IMR-90 (cell line): ENCODE measurements around the gene NAXE. TPM values are rescaled to one million over a fixed set of nuclear protein-coding genes. Genes with fewer than 3 reads are reported as not detected.

Experiments used
- ATAC-seq: fragments of 200-7000 bp; cut with Tn5 transposase; 2 replicates; pipeline ENCODE4 v1.9.1; 2020; ENCODE audit warnings: low read depth, mild to moderate bottlenecking, moderate library complexity
- BruUV-seq: library from RNA; stranded (reverse); fragments of 400-500 nt; replicated peaks from 2 replicates; lab custom pipeline; 2021; lab: Mats Ljungman, UMichigan
- CTCF ChIA-PET: fragments of 300-600 bp; formaldehyde crosslinking; extraction: SDS; loops from one replicate; lab custom pipeline; 2021; ENCODE audit warnings: antibody characterized with exemption; lab: Yijun Ruan, JAX
- POLR2A ChIA-PET: fragments of 300-600 bp; sonication (Branson Sonifier 250); formaldehyde crosslinking; loops from one replicate; lab custom pipeline; 2022; ENCODE audit warnings: antibody characterized with exemption; ENCODE audit not compliant: unreplicated experiment; lab: Charles Lee
- DNase-seq: peaks from one replicate; pipeline ENCODE4 v3.0.0; 2013
- H2AFZ ChIP-seq: replicated peaks from 2 replicates; pipeline ENCODE3; 2013; ENCODE audit warnings: low read length, mild to moderate bottlenecking; ENCODE audit not compliant: poor library complexity
- H2AK5ac ChIP-seq: 2 replicates; pipeline ENCODE4 v1.6.1; 2013; ENCODE audit warnings: low read depth, low read length, inconsistent platforms
- H2AK9ac ChIP-seq: replicated peaks from 2 replicates; pipeline ENCODE3; 2013; ENCODE audit warnings: mild to moderate bottlenecking, low read depth, low read length, moderate library complexity; ENCODE audit not compliant: poor library complexity
- H2BK120ac ChIP-seq: 2 replicates; pipeline ENCODE4 v1.6.1; 2013; ENCODE audit warnings: low read depth, low read length, inconsistent platforms
- H2BK15ac ChIP-seq: 3 replicates; pipeline ENCODE4 v1.6.1; 2013; ENCODE audit warnings: low read depth, low read length, inconsistent platforms
- H2BK20ac ChIP-seq: 2 replicates; pipeline ENCODE4 v1.6.1; 2013; ENCODE audit warnings: low read depth, mild to moderate bottlenecking, inconsistent platforms, low read length, moderate library complexity
- H2BK5ac ChIP-seq: 2 replicates; pipeline ENCODE4 v1.6.1; 2013; ENCODE audit warnings: mild to moderate bottlenecking, low read depth, low read length, inconsistent platforms; ENCODE audit not compliant: poor library complexity, severe bottlenecking
- H3K14ac ChIP-seq: replicated peaks from 2 replicates; pipeline ENCODE4 v1.6.1; 2013; ENCODE audit warnings: low read depth, low read length, inconsistent platforms
- H3K18ac ChIP-seq: 2 replicates; pipeline ENCODE4 v1.6.1; 2013; ENCODE audit warnings: low read depth, low read length, control low read depth
- H3K23ac ChIP-seq: 2 replicates; pipeline ENCODE4 v1.6.1; 2013; ENCODE audit warnings: low read depth, low read length, inconsistent platforms
- H3K27ac ChIP-seq: 2 replicates; pipeline ENCODE4 v1.5.1; 2013; ENCODE audit warnings: mild to moderate bottlenecking, control low read depth, low read length; ENCODE audit not compliant: insufficient read depth
- H3K27me3 ChIP-seq: 2 replicates; pipeline ENCODE4 v1.6.1; 2013; ENCODE audit warnings: low read length; ENCODE audit not compliant: control insufficient read depth, insufficient read depth
- H3K36me3 ChIP-seq: 2 replicates; pipeline ENCODE4 v1.6.1; 2013; ENCODE audit warnings: low read length, mixed read lengths; ENCODE audit not compliant: control insufficient read depth, insufficient read depth
- H3K4ac ChIP-seq: 2 replicates; pipeline ENCODE4 v1.6.1; 2013; ENCODE audit warnings: low read depth, low read length, inconsistent platforms
- H3K4me1 ChIP-seq: 2 replicates; pipeline ENCODE4 v1.6.1; 2013; ENCODE audit warnings: low read length, mixed read lengths; ENCODE audit not compliant: control insufficient read depth, insufficient read depth
- H3K4me2 ChIP-seq: 2 replicates; pipeline ENCODE4 v1.6.1; 2013; ENCODE audit warnings: low read depth, mild to moderate bottlenecking, control low read depth, low read length, moderate library complexity
- H3K4me3 ChIP-seq: 2 replicates; pipeline ENCODE4 v1.5.1; 2013; ENCODE audit warnings: low read depth, mild to moderate bottlenecking, control low read depth, low read length, moderate library complexity; ENCODE audit not compliant: insufficient read depth
- H3K56ac ChIP-seq: 2 replicates; pipeline ENCODE4 v1.6.1; 2013; ENCODE audit warnings: low read length, inconsistent platforms; ENCODE audit not compliant: insufficient read depth; ENCODE audit errors: extremely low read depth
- H3K79me1 ChIP-seq, 2 experiments: 2 replicates each; pipeline ENCODE4 v1.6.1; 2013; ENCODE audit warnings: low read length in 2 of 2, inconsistent platforms in 1 of 2, low read depth in 1 of 2
- H3K9ac ChIP-seq: 2 replicates; pipeline ENCODE4 v1.6.1; 2013; ENCODE audit warnings: low read depth, low read length, control low read depth
- H3K9me1 ChIP-seq: 2 replicates; pipeline ENCODE4 v1.6.1; 2013; ENCODE audit warnings: low read length, inconsistent platforms; ENCODE audit not compliant: insufficient read depth
- H3K9me3 ChIP-seq: 2 replicates; pipeline ENCODE4 v1.6.1; 2013; ENCODE audit warnings: low read length; ENCODE audit not compliant: control insufficient read depth, insufficient read depth
- H4K20me1 ChIP-seq: 2 replicates; pipeline ENCODE4 v1.6.1; 2013; ENCODE audit warnings: low read length, inconsistent platforms; ENCODE audit not compliant: insufficient read depth
- H4K5ac ChIP-seq: 2 replicates; pipeline ENCODE4 v1.6.1; 2013; ENCODE audit warnings: mild to moderate bottlenecking, low read depth, low read length, control low read depth
- H4K8ac ChIP-seq, 2 experiments: 2 replicates each; pipeline ENCODE4 v1.6.1; 2013; ENCODE audit warnings: low read depth in 2 of 2, low read length in 2 of 2, control low read depth in 1 of 2, inconsistent platforms in 1 of 2
- H4K91ac ChIP-seq: 2 replicates; pipeline ENCODE4 v1.6.1; 2013; ENCODE audit warnings: low read depth, low read length, inconsistent platforms; ENCODE audit not compliant: insufficient read depth
- CHD1 ChIP-seq: IDR thresholded peaks from 2 replicates; pipeline ENCODE4 v1.6.1; 2012; ENCODE audit warnings: low read depth, low read length, improper control_type of control experiment
- CTCF ChIP-seq: conservative IDR thresholded peaks from 2 replicates; pipeline ENCODE4 v1.5.1; 2012; ENCODE audit warnings: mild to moderate bottlenecking, low read depth, low read length, improper control_type of control experiment
- WGBS, 2 experiments: methylation state at CpG; one replicate each; pipeline versions ENCODE4 v1.1.5 to v1.1.7; 2013; ENCODE audit warnings: missing lambda C conversion rate in 2 of 2; ENCODE audit not compliant: insufficient read length in 1 of 2; ENCODE audit errors: extremely low coverage in 2 of 2; 5-methylcytosine and 5-hydroxymethylcytosine counted together
- dilution Hi-C: fragments of 300-500 bp; cut with HindIII; formaldehyde crosslinking; loops from one replicate; pipeline ENCODE4 v1.14.3; 2018; ENCODE audit warnings: low sequenced_read_pairs; ENCODE audit not compliant: unreplicated experiment
- in situ Hi-C: fragments of 300-500 bp; cut with MboI; formaldehyde crosslinking; loops from 3 replicates; pipeline ENCODE4 v1.14.3; 2019; ENCODE audit warnings: low sequenced_read_pairs, inconsistent platforms, mixed read lengths
- intact Hi-C: fragments of 100-400 bp; cut with micrococcal nuclease; formaldehyde crosslinking; loops from 2 replicates; pipeline ENCODE4 v1.10.0; 2022
- polyA plus RNA-seq, 3 experiments: library from polyadenylated mRNA; depleted of rRNA; stranded (reverse); fragments of >200 nt; gene quantifications; 2 replicates each; pipeline ENCODE4 v1.2.3, GENCODE V29; 2012; ENCODE audit warnings: low replicate concordance in 1 of 3
- total RNA-seq: library from RNA; depleted of rRNA; stranded (reverse); fragments of >200 nt; gene quantifications from 2 replicates; pipeline ENCODE4 v1.2.3, GENCODE V29; 2012

NAXE gene
- total and polyA plus RNA-seq, 2 of the 4 experiments (the other 2 are of a cell fraction): 61.0 to 74.2 TPM

- no peak overlapping the region for H3K14ac ChIP-seq
- ATAC-seq (no peak), DNase-seq (no peak)
- intact Hi-C loops: loop anchor here (1.0 to 2.0 kb wide), 2 partner anchors 23 to 72 kb away; no protein-coding TSS in a partner anchor
- H4K8ac ChIP-seq: no peak overlapping the region
- no peak overlapping the region for H3K27ac ChIP-seq
- H3K4me2 ChIP-seq: no peak overlapping the region
- ChIA-PET CTCF (interaction anchor here (1.0 kb wide), 1 partner anchor 24 kb away, joined by 3 read pairs; no protein-coding TSS in a partner anchor), POLR2A (no interaction called here)
- H3K4me3 ChIP-seq: no peak overlapping the region
- H2AK5ac ChIP-seq: no peak overlapping the region
- no peak overlapping the region for H3K56ac ChIP-seq
- in situ Hi-C loops: no loop called here
- no peaks in the 10 kb centered on the region for H3K9me3 ChIP-seq
- no peak overlapping the region for H4K91ac ChIP-seq
- H3K9ac ChIP-seq: no peak overlapping the region
- no peak overlapping the region for H3K23ac ChIP-seq
- no peak overlapping the region for H4K5ac ChIP-seq
- dilution Hi-C loops: no loop called here
- no peaks in the 10 kb centered on the region for H3K79me1 ChIP-seq
- H2AK9ac ChIP-seq: no peak overlapping the region
- H3K36me3 ChIP-seq: no peaks in the 10 kb centered on the region
- BruUV-seq: no TSS peak
- H3K18ac ChIP-seq: no peak overlapping the region
- no peak overlapping the region for H2BK15ac ChIP-seq
- H3K27me3 ChIP-seq: peaks cover 18% of the 10 kb centered on the region
- H3K9me1 ChIP-seq: no peaks in the 10 kb centered on the region
- H2AFZ ChIP-seq: no peak overlapping the region
- WGBS, 2 experiments: no CpG with 5 or more reads among the region's 11 CpGs
- no peak overlapping the region for H2BK5ac ChIP-seq
- H3K4me1 ChIP-seq: no peaks in the 10 kb centered on the region
- no peaks in the 10 kb centered on the region for H4K20me1 ChIP-seq
- no peak overlapping the region for H2BK20ac ChIP-seq
- TF ChIP-seq CHD1 (no peak), CTCF (0 out of 2 replicates have a peak, but pooled peaks have one; percentile 12)
- H2BK120ac ChIP-seq: no peak overlapping the region
- H3K4ac ChIP-seq: no peak overlapping the region
Observed at GRCh38 chr1:156584813-156585212, 6.8 kb upstream of the NAXE start.
